Activated naive CD8-positive, alpha-beta T cell treated with anti-CD3 and anti-CD28 coated beads, Interleukin-2, amount 50 U/mL, for 24 hours (primary cell): ENCODE measurements around the gene PUM2.

Source experiments
- ATAC-seq: fragments of 150-1000 bp; cut with Tn5 transposase; one replicate; pipeline ENCODE4 v1.10.0; 2021
- DNase-seq: peaks from one replicate; pipeline ENCODE4 v3.0.0; 2021
- H3K27ac Mint-ChIP-seq: one replicate; pipeline ENCODE4 v1.8.0; 2021; ENCODE audit warnings: mild to moderate bottlenecking, mixed read lengths
- H3K27me3 Mint-ChIP-seq: one replicate; pipeline ENCODE4 v1.8.0; 2021; ENCODE audit warnings: mixed read lengths
- H3K36me3 Mint-ChIP-seq: one replicate; pipeline ENCODE4 v1.8.0; 2021; ENCODE audit warnings: low read depth, mixed read lengths
- H3K4me1 Mint-ChIP-seq: one replicate; pipeline ENCODE4 v1.8.0; 2021; ENCODE audit warnings: mixed read lengths
- H3K4me3 Mint-ChIP-seq: one replicate; pipeline ENCODE4 v1.8.0; 2021; ENCODE audit warnings: mild to moderate bottlenecking, moderate library complexity, mixed read lengths
- H3K9me3 Mint-ChIP-seq: one replicate; pipeline ENCODE4 v1.8.0; 2021; ENCODE audit warnings: mixed read lengths

The PUM2 gene

GRCh38 chr2:20209373-20210109 is 141.1 kb downstream of the PUM2 start:
- no peaks in the 10 kb centered on the region for H3K4me1 Mint-ChIP-seq
- H3K4me3 Mint-ChIP-seq = no peak overlapping the region
- no peak overlapping the region for H3K27ac Mint-ChIP-seq
- no peaks in the 10 kb centered on the region for H3K9me3 Mint-ChIP-seq
- H3K27me3 Mint-ChIP-seq = no peaks in the 10 kb centered on the region
- DNase-seq (no peak), ATAC-seq (no peak)
- H3K36me3 Mint-ChIP-seq = no peaks in the 10 kb centered on the region

- Mint-ChIP-seq H3K36me3 (no peaks in the 10 kb centered on the region), H3K27me3 (no peaks in the 10 kb centered on the region), H3K4me3 (no peak overlapping the region), H3K9me3 (no peaks in the 10 kb centered on the region), H3K4me1 (no peaks in the 10 kb centered on the region), H3K27ac (no peak overlapping the region)
- DNase-seq = no peak
- no peak for ATAC-seq
Measured at GRCh38 chr2:20208476-20208859, 142.2 kb downstream of the PUM2 start.

- Mint-ChIP-seq H3K27ac (no peak overlapping the region), H3K4me3 (no peak overlapping the region), H3K9me3 (no peaks in the 10 kb centered on the region), H3K27me3 (no peaks in the 10 kb centered on the region), H3K4me1 (no peaks in the 10 kb centered on the region), H3K36me3 (no peaks in the 10 kb centered on the region)
- ATAC-seq (no peak), DNase-seq (no peak)
Measured at GRCh38 chr2:20207051-20207450, 143.6 kb downstream of the PUM2 start.

- Mint-ChIP-seq H3K27ac (no peak overlapping the region), H3K27me3 (no peaks in the 10 kb centered on the region), H3K9me3 (no peaks in the 10 kb centered on the region), H3K4me3 (no peak overlapping the region), H3K4me1 (no peaks in the 10 kb centered on the region), H3K36me3 (no peaks in the 10 kb centered on the region)
- DNase-seq = no peak
- no peak for ATAC-seq
Measured at GRCh38 chr2:20205915-20206524, 144.6 kb downstream of the PUM2 start.

- Mint-ChIP-seq H3K27me3 (no peaks in the 10 kb centered on the region), H3K27ac (no peak overlapping the region), H3K4me3 (no peak overlapping the region), H3K4me1 (no peaks in the 10 kb centered on the region), H3K36me3 (no peaks in the 10 kb centered on the region), H3K9me3 (no peaks in the 10 kb centered on the region)
- ATAC-seq (no peak), DNase-seq (no peak)
Measured at GRCh38 chr2:20205069-20205468, 145.6 kb downstream of the PUM2 start.

- Mint-ChIP-seq H3K4me3 (no peak overlapping the region), H3K36me3 (no peaks in the 10 kb centered on the region), H3K9me3 (no peaks in the 10 kb centered on the region), H3K4me1 (no peaks in the 10 kb centered on the region), H3K27ac (no peak overlapping the region), H3K27me3 (no peaks in the 10 kb centered on the region)
- ATAC-seq (no peak), DNase-seq (no peak)
Measured at GRCh38 chr2:20203521-20204225, 147.0 kb downstream of the PUM2 start.

GRCh38 chr2:20203072-20203471 is 147.6 kb downstream of the PUM2 start:
- Mint-ChIP-seq H3K4me3 (no peak overlapping the region), H3K4me1 (no peaks in the 10 kb centered on the region)

GRCh38 chr2:20201671-20202070 is 149.0 kb downstream of the PUM2 start:
- DNase-seq (no peak), ATAC-seq (no peak)
- Mint-ChIP-seq H3K27ac (no peak overlapping the region), H3K9me3 (no peaks in the 10 kb centered on the region), H3K4me1 (no peaks in the 10 kb centered on the region), H3K4me3 (no peak overlapping the region), H3K36me3 (no peaks in the 10 kb centered on the region), H3K27me3 (no peaks in the 10 kb centered on the region)

More at GRCh38 chr2:20203072-20203471, 147.6 kb downstream of the PUM2 start:
- no peaks in the 10 kb centered on the region for H3K27me3 Mint-ChIP-seq
- H3K27ac Mint-ChIP-seq = no peak overlapping the region
- no peaks in the 10 kb centered on the region for H3K9me3 Mint-ChIP-seq
- no peaks in the 10 kb centered on the region for H3K36me3 Mint-ChIP-seq
- no peak for DNase-seq
- ATAC-seq = no peak

- no peak for DNase-seq
- no peak for ATAC-seq
- H3K27me3 Mint-ChIP-seq = no peaks in the 10 kb centered on the region
- no peaks in the 10 kb centered on the region for H3K36me3 Mint-ChIP-seq
- no peak overlapping the region for H3K4me3 Mint-ChIP-seq
- no peak overlapping the region for H3K27ac Mint-ChIP-seq
- no peaks in the 10 kb centered on the region for H3K9me3 Mint-ChIP-seq
- no peaks in the 10 kb centered on the region for H3K4me1 Mint-ChIP-seq
Measured at GRCh38 chr2:20200697-20201555, 149.7 kb downstream of the PUM2 start.

- Mint-ChIP-seq H3K9me3 (no peaks in the 10 kb centered on the region), H3K4me3 (no peak overlapping the region), H3K27me3 (no peaks in the 10 kb centered on the region), H3K36me3 (no peaks in the 10 kb centered on the region), H3K4me1 (no peaks in the 10 kb centered on the region), H3K27ac (no peak overlapping the region)
- no peak for ATAC-seq
- DNase-seq = no peak
Measured at GRCh38 chr2:20199633-20200270, 150.9 kb downstream of the PUM2 start.

- no peak overlapping the region for H3K27ac Mint-ChIP-seq
- DNase-seq (no peak), ATAC-seq (no peak)
- no peaks in the 10 kb centered on the region for H3K9me3 Mint-ChIP-seq
- H3K4me1 Mint-ChIP-seq = no peaks in the 10 kb centered on the region
- H3K36me3 Mint-ChIP-seq = no peaks in the 10 kb centered on the region
- no peaks in the 10 kb centered on the region for H3K27me3 Mint-ChIP-seq
- H3K4me3 Mint-ChIP-seq = no peak overlapping the region
Measured at GRCh38 chr2:20198796-20199632, 151.6 kb downstream of the PUM2 start.
